Inferior parietal cortex (tissue), 1 donor: ENCODE data around the gene VTA1.
"Not testable (repeated sequence)": the region's sequence is repeated elsewhere in the genome, so short reads cannot be mapped to it uniquely, and the experiment has no call there.

Experiments used
- DNase-seq: peaks from one replicate; pipeline ENCODE4 v3.0.0-alpha.2; 2016; ENCODE audit errors: extremely low spot score

VTA1 gene

DNA sequence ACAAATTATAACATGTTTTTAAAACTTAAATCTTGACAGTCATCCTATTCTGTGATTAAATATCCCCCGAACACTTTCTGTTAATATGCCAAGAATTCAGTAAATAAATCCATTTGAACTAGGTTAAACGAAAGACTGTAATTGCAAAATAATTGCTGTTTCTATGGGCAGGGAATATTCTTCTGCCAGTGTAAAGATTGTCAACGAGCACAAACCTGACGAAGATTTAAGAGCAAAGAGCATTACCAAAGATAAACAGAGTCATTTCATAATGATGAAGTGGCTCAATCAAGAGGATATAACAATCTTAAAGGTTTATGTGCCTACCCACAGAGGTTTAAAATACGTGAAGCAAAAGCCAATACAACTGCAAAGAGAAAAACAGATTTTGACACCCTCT lies 78.5 kb downstream of the VTA1 start:
- DNase-seq, result no peak

DNA sequence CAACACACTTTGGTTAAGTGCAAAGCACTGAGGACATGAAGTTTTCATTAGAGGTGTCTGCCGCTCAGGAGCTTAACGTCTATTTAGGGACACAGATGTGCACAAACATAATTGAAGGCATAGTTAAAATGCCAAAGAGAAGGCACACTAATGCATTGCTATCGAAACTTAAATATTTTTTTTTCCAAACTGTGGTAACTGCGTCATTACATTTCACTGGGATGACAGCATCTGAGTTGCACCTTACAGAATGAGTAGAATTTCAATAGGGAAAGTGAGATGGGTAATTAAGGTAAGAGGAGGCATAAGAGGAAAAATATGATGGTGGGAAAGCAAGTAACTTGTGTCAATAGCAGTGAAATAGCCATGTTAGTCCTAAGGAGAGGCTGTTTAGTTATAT lies 79.7 kb downstream of the VTA1 start:
- no peak for DNase-seq

DNA sequence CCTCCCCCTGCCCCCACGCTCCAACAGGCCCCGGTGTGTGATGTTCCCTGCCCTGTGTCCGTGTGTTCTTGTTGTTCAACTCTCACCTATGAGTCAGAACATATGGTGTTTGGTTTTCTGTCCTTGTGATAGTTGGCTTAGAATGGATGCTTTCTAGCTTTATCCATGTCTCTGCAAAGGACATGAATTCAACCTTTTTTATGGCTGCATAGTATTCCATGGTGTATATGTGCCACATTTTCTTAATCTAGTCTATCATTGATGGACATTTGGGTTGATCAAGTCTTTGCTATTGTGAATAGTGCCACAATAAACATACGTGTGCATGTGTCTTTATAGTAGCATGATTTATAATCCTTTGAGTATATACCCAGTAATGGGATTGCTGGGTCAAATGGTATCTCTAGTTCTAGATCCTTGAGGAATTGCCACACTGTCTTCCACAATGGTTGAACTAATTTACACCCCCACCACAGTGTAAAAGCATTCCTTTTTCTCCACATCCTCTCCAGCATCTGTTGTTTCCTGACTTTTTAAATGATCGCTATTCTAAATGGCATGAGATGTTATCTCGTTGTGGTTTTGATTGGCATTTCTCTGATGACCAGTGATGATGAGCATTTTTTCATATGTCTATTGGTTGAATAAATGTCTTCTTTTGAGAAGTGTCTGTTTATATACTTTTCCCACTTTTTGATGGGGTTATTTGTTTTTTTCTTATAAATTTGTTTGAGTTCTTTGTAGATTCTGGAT lies 82.6 kb downstream of the VTA1 start:
- not testable (repeated sequence) for DNase-seq

DNA sequence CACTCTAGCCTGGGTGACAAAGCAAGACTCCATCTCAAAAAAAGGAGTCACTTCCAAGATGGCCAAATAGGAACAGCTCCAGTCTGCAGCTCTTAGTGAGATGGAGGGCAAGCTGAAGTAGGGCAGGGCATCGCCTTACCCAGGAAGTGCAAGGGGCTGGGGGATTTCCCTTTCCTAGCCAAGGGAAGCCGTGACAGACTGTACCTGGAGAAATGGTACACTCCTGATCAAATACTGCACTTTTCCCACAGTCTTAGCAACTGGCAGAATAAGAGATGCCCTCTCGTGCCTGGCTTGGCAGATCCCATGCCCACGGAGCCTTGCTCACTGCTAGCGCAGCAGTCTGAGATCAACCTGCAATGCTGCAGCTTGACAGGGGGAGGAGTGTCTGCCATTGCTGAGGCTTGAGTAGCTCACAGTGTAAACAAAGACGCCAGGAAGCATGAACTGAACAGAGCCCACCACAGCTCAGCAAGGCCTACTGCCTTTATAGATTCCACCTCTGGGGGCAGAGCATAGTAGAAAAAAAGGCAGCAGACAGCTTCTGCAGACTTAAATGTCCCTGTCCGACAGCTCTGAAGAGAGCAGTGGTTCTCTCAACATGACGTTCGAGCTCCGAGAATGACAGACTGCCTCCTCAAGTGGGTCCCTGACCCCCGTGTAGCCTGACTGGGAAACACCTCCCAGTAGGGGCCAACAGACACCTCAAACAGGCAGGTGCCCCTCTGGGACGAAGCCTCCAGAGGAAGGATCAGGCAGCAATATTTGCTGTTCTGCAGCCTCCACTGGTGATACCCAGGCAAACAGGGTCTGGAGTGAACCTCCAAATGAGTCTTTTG lies 85.4 kb downstream of the VTA1 start:
- not testable (repeated sequence) for DNase-seq

DNA sequence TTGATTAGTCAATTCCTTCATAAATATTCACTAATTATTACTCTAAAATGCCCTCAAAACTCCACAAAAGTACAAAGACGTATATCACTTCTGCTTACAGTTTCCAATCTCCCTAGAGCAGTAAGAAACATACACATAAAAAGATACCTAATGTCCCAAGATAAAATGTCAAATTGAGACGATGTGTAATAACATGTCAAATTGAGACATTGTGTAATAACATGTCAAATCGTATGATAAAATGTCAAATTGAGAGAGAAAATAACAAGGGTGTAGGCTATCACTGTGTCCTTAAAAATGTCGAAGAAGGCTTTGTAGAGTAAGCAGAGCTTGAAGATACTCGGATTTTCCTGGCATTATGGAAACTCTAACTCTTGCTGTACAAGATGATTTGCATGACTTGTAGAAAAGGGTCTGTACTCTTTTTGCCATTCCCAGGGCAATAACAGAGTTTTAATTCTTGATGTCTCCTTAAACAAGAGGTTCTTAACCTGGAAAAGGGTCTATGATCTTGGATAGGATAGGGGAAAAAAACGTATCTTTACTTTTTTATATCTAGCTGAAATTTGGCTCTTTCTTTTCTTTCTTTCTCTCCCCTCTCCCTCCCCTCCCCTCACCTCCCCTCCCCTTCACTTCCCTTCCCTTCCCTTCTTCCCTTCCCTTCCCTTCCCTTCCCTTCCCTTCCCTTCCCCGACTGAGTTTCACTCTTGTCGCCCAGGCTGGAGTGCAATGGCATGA lies 87.1 kb downstream of the VTA1 start:
- no peak for DNase-seq

DNA sequence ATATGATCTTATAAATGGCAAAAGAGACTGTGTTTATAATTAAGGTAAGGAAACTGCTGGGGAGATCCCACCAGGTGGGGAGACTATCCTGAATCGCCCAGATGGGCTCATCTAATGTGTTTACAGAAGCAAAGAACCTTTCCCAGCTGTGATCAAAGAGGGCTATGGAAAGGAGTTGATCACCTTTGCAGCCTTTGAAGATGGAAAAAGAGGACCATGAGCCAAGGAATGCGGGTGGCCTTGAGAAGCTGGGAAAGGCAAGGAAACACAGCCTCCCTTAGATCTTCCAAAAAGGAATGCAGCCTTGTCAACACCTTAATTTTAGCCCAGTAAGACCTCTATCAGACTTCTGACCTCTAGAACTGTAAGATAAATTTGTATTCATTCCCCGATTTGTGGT lies 88.2 kb downstream of the VTA1 start:
- no peak for DNase-seq

DNA sequence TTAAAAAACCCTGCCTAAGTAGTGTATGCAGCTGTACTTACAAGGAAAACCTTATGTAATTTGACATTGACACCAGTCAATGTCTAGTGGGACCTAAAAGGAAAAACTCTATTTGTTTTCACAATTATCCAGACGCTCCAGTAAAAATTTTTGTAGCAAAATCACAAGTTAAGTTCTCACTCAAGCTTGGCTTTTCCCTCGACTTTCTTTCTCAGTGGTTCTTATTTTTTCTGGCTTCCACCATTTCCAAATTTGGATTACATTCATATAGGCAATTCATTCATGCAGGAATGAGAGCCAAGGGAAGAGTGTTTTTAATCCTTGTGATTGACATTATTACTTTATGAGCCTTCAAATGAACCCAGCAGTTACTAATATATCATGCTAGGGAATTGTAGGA lies 88.7 kb downstream of the VTA1 start:
- DNase-seq, result no peak

DNA sequence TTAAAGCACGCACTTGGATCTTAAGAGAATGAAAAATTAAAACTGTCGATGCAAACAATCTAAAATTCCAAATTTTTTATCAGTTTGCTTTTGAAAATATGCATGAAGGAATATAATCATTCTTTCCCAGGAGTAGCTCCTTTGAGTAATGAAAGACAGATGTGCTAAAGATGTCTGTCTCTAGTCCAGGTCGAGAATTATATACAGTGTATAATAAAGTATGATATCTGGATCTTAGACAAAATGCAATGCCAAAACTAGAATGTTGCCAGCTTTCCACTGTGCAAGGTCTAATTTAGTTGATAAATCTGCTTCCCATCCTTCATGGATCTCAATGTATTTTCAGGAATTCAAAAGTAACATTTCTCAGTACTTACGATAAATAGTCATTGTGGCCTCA lies 89.6 kb downstream of the VTA1 start:
- DNase-seq, result no peak

DNA sequence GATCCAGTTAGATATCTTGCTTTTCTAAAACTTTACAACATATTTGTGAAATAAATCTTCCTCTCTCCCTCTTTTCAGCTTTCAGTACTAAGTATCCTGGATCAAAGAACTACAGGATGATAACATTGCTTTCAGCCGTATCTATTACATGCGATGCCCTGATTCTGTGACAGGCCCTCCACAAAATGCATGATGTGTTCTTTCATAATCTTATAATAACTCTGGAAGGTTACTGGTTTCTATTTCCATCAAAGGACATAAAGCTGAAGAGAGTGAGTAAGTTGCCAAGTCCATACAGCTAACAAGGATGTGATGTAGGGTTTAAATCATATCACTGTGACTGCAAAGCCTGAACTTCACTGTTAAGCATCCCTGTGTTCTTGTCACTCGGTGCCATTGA lies 91.8 kb downstream of the VTA1 start:
- DNase-seq, result no peak

DNA sequence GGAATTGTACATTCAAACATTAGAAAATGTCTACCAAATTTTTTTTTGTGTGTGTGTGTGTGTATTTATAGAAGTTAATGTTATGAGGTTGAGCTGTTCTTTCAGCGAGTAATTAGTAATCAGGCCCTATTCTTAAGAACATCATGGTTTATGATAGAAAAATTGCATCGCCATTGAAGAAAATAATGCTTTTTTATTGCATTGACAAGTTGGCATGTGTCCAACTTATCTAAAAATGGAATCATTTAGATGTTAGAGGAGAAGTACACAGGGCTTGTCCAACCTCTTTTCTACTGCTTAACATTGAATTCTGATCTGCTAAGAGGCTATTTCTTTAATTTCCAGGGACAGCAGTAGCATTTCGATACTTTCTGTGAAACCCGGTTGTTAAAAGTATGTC lies 93.1 kb downstream of the VTA1 start:
- DNase-seq, result no peak

DNA sequence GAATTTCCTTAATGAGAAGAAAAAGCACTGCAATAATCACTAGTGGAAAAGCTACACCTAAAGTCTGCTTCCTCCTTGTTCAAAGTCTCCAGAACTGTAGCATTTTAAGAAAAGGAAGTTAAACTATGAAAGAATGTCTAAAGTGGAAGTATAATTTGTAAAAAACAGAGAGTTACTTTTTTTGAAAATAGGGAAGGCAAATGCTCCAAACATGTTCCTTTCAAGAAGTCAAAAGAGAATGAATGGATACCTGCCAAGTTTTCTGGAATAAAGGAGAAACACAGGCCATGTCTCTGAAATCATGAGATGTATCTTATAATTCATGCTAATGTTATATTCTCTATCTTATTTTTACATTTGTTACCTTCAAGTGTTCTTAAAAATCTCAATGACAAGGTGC lies 94.0 kb downstream of the VTA1 start:
- DNase-seq, result no peak

DNA sequence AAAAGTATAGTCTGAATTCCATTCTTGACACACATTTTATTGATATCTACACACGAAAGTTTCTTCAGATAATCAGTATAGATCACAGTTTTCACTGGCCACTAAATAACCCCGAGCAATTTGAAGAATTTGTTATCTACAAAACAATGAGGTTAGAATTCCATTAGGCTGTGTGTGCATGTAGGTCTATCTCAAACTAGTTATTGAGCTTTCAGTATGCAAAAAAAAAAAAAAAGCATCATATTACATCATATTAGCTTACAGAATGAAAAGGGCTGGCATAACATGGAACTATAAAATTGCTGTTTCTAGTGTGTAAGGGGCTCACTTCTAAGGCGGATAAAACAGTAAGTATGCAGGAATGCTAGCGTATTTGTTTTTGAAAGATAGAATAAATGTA lies 95.2 kb downstream of the VTA1 start:
- DNase-seq, result no peak

DNA sequence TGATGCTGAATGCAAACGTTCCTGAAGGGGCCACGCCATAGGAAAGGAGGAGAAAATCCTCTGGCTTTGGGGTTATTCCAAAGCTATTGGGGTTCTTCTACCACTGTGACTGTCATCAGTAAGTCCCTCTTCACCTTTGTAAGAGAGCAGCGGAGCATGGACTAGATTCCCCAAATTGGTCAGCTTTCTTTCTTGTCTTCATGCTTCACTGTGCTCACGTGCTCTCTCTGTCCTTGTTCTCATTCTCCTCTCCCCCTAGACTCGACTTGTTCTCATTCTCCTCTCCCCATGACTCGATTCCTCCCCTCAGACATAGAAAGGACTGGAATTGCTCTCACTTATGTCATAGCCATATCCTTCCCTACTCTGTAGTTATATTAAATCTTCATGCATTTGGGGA lies 99.9 kb downstream of the VTA1 start:
- no peak for DNase-seq

DNA sequence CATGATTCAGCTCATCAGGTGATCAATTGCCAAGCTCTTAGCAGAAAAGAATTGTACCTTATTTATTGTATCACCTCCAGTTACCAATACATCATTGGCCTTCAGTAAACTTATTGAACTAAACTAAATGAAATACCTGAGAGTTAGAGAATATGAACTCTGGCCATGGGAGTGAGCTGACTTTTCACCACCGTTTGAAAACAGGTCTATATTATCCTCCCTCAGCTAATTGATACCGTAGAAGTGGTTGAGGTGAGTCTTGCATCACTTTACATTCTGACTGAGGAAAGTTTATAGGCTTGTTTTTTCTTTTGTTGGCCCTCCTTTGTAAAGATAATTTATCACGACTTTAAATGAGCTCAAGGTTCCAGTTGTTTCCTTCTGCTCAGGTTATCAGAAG lies 102.2 kb downstream of the VTA1 start:
- no peak for DNase-seq

DNA sequence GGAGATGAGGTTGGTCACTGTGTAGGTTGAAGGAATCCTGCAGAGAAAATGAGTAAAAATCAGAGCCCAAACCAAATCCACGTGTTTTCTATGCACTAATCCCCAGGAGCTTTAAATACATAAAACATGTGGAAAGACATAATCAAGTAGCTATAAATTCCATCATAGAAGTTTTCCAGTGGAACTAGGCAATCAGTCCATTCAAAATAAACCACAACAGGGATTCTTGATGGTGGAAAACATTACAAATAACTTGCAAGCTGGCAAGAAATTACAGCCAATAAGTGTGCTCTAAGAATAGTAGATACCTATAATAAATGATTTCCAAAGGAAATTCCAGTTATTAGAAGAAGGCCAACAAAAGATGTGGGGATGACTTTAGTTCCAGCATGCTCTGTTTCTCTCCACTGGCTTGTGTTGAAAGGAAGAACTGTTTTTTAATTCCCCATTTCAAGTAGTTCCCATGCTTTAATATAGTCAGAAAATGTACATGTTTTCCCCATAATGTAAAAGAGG lies 104.9 kb downstream of the VTA1 start:
- no peak for DNase-seq

DNA sequence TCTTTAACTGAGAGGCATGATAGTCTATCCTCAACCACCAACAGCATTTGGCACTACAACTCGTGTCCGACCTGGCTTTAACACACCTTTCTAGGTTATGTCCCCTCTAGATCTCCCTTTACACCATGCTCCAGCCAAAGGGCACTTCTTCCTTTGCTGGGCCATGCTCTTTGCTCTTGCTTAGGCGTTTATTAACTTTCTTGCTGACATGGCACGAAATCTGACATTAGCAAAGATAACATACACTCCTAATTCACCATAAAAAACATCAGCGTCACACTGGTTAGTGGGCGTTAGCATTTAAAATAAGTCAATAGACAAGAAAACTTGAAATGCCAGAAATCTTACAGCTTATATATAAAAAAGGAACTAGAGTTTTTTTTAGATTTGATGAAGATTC lies 107.5 kb downstream of the VTA1 start:
- no peak for DNase-seq

DNA sequence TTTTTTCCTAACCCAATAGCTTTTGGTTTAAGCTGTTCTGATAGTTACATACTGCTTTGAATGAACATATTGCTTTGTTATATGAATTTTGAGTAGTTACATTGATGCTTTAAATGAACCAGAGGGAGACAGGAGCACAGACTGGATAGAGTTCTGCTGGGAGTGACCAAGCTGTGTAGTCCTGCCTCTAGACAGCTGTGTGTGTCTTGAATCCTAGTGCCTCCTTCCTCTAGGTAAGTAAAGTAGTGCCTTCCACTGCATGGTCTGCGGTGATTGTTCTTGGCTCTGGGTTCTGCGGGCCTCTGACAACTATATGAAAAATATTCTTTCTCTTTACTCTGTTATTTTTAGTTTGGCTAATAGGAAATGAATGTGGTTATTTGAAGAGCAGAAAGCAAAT lies 108.7 kb downstream of the VTA1 start:
- DNase-seq, result no peak

DNA sequence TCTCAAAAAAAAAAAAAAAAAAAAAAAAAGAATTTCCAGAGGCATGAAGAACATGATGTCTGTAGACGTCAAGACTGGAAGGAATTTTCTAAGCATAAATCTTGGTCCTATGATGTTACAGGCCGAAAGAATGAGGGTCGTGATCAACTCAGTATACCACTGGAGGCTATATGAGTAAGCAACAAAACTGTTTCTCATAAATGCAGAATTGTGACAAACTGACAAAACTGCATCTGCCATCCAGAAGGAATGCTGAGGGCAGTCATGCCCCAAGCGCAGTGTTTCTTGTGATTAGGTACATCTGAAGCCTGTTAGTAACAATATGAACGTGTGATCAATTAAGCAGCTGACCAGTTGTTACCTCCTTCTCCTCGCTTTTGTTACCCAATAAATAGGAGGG lies 111.2 kb downstream of the VTA1 start:
- DNase-seq, result no peak

DNA sequence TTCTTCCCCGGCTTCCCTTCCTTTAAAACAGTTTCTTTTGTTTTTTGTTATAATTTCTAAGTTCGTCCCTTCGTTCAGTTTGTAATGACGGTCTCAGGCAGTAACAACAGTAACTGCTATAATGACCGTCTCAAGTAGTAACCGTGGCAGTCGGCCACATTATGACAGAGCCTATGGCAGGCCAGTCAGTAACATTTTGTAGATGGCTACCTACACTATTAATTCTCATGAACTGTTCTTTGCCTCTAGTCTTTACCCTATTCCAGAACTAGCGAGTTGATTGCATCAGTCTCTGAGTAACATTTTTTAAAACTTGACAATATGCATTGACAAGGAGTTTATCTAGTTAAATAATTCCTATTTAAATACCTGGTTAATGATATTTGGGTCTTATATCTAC lies 111.7 kb downstream of the VTA1 start:
- DNase-seq, result no peak

DNA sequence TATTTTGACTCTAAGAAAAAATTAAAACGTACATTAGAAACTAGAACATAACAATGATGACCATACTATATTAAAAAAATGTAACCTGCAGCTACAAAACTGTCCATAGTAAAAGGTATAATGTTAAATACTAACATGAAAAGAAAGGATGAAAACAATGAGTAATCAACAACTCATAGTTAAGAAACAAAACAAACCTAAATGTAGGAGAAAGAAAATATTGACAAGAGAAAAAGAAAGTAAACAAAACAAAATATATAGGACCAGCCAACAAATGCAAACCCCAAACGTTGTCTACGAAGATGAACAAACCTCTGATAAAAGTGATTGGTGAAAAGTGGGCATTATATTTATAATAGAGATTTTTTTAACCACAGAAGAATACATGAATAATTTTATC lies 113.7 kb downstream of the VTA1 start:
- DNase-seq, result no peak

DNA sequence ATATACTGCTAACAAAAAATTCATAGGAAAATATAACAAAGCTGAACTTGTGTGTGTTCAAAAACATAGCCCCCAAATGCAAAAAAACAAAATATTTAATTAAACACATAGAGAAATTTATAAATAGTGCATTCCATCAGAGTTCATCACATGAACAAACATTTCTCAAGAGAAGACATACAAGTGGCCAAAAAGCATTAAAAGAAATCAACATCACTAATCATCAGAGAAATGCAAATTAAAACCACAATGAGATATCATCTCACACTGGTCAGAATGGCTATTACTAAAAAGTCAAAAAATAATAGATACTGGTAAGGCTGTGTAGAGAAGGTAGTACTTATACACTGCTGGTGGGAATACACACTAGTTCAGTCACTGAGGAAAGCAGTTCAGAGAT lies 115.2 kb downstream of the VTA1 start:
- no peak for DNase-seq

DNA sequence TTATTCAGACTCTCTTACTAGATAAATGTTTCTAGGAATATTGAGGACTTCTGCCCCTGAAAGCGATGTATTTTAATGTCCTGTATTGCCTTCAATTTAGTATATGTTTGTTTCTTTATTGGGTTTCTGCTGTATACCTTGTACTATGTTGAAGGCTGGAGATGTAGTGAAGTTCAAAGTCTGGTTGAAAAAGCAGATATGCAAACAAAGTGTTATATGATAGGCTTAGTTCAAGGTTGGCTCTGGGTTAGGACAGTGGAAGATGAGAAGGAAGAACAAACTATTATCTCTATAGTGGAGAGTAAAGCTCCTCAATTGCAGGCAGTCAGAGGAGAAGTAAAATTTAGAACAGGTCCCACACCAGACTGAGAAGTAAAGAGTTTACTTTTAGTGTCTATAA lies 118.4 kb downstream of the VTA1 start:
- no peak for DNase-seq

DNA sequence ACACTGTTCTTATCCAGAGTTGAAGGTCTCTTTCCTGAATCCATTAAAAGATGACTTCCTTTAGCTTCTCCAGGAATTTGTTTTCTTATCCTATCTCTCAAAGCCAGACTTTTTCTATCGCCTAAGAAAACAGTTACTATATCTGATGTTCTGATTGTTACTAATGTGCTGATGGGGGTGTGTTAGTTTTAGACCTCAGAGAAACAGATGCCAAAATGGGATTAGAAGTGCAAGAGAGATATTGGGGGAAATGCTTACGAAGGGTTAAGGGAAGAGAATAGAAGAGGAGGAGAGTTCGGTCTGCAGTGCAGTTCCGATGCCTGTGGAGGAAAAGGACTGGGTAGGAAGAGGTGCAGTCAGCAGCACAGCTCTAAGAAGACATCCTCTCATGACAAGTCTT lies 119.0 kb downstream of the VTA1 start:
- DNase-seq, result no peak
